ENCODE measurements around the gene MAP3K13.
"Not testable (repeated sequence)": the region's sequence is repeated elsewhere in the genome, so short reads cannot be mapped to it uniquely, and the experiment has no call there.

Gene MAP3K13

GRCh38 chr3:185399737-185400667, 37.1 kb downstream of the MAP3K13 start:
- DNase-seq, result no peak

- no peak for DNase-seq
Measured at GRCh38 chr3:185400866-185401265, 37.9 kb downstream of the MAP3K13 start.

- no peak for DNase-seq
Measured at GRCh38 chr3:185401319-185401955, 38.5 kb downstream of the MAP3K13 start.

- DNase-seq, result no peak
Measured at GRCh38 chr3:185402561-185402960, 39.6 kb downstream of the MAP3K13 start.

GRCh38 chr3:185403002-185403401, 40.1 kb downstream of the MAP3K13 start:
- no peak for DNase-seq

- no peak for DNase-seq
Measured at GRCh38 chr3:185405243-185405642, 42.3 kb downstream of the MAP3K13 start.

- DNase-seq, result no peak
Measured at GRCh38 chr3:185405664-185406063, 42.7 kb downstream of the MAP3K13 start.

GRCh38 chr3:185406121-185406620, 43.2 kb downstream of the MAP3K13 start:
- no peak for DNase-seq

GRCh38 chr3:185409957-185410356, 47.0 kb downstream of the MAP3K13 start:
- no peak for DNase-seq

- DNase-seq, result no peak
Measured at GRCh38 chr3:185411133-185411532, 48.2 kb downstream of the MAP3K13 start.

GRCh38 chr3:185416513-185416912, 53.6 kb downstream of the MAP3K13 start:
- no peak for DNase-seq

- DNase-seq, result not testable (repeated sequence)
Measured at GRCh38 chr3:185418561-185418977, 55.6 kb downstream of the MAP3K13 start.

GRCh38 chr3:185420762-185421161, 57.8 kb downstream of the MAP3K13 start:
- DNase-seq, result no peak

- DNase-seq, result no peak
Measured at GRCh38 chr3:185421577-185422232, 58.8 kb downstream of the MAP3K13 start.

- DNase-seq, result no peak
Measured at GRCh38 chr3:185422677-185423076, 59.7 kb downstream of the MAP3K13 start.

- DNase-seq, result no peak
Measured at GRCh38 chr3:185423178-185423577, 60.2 kb downstream of the MAP3K13 start.

- DNase-seq, result no peak
Measured at GRCh38 chr3:185424435-185424834, 61.5 kb downstream of the MAP3K13 start.

- no peak for DNase-seq
Measured at GRCh38 chr3:185430375-185430774, 67.4 kb downstream of the MAP3K13 start.

GRCh38 chr3:185439745-185440466, 77.0 kb downstream of the MAP3K13 start:
- DNase-seq, result no peak

- DNase-seq, result no peak
Measured at GRCh38 chr3:185442031-185442430, 79.1 kb downstream of the MAP3K13 start.

- DNase-seq, result no peak
Measured at GRCh38 chr3:185444329-185444728, 81.4 kb downstream of the MAP3K13 start.

- no peak for DNase-seq
Measured at GRCh38 chr3:185448107-185448506, 85.2 kb downstream of the MAP3K13 start.

GRCh38 chr3:185451432-185451831, 88.5 kb downstream of the MAP3K13 start:
- DNase-seq, result not testable (repeated sequence)

All from activated CD8-positive, alpha-beta memory T cell treated with anti-CD3 and anti-CD28 coated beads, Interleukin-2, amount 50 U/mL, for 48 hours (primary cell).